Measurements from ENCODE around the gene CPEB2.

The CPEB2 gene

DNA sequence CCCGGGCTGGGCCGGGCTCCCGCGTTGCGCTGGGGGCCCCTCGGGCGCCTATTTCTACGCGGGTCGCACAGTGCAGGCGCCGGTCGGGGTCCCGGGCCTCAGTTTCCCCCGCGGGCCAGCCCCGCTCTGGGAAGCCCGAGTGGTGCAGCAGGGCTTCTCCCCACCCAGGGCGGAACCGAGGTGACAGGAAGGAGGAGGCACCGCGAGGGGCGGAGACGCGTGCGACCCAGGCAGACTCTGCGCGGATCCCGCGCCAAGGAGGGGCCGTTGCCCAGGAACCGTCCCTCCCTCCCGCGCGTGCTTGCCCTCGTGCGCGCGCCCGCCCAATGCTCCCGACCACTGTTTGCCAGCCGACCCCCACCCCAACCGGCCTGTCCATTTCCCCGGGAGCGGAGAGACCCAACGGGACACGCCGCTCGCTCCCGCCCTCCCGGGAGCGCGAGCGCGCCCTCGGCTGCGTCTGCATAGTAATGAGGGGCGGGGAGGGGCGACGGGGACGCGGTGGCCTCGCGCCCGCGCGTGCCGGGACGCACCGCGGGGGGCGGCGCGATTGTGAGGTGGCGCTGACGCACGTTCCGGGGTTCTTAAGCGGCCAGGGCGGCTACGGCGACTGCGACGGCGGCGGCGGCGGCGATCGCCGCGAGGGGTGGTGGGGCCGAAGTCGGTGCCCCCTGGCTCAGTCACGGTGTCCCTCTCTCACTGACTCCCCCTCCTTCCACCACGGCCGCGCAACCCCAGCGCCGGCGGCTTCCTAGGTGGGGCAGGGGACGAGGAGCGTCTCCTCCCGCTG lies at the start of gene CPEB2:
CPEB2 (plus strand) TSS at position 613 of the 790 bp plus-strand sequence. CDS start 193 bp downstream, outside the sequence.
- DNase-seq (ENCODE audit: low read depth) = peak; percentile 85

DNA sequence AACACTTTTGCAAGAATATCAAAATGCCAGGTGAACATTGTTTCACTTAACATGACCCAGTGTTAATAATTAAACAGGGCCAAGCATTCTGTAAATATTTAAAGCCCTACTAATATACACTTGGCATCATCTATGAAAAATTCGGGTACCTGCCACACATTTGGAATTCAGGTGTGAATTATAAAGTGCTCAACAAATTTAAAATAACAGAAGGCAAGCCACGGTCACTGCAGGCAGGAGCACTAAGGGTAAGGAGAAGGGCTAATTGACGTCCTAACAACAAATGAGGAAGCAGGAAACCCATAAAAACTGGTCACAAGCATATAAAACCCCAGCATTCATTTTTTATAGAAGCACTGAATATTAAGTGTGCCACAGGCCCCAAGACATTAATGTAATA lies 43.8 kb upstream of the CPEB2 start:
- DNase-seq (ENCODE audit: low read depth) = no peak

DNA sequence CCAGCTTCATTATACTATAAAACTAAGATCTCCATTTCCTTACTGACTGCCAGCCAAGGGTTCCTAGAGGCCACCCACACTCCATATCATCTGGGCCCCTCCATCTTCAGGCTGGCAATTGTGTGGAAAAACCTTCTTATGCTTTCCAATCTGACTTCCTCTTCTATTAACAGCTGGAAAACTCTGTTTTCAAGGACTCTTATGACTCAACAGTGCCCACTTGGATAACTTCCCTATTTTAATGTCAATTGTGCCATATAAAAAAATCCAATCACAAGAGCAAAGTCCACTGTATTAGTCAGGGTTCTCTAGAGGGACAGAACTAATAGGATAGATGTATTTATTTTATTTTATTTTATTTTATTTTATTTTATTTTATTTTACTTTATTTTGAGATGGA lies 41.0 kb upstream of the CPEB2 start:
- DNase-seq (ENCODE audit: low read depth) = no peak

DNA sequence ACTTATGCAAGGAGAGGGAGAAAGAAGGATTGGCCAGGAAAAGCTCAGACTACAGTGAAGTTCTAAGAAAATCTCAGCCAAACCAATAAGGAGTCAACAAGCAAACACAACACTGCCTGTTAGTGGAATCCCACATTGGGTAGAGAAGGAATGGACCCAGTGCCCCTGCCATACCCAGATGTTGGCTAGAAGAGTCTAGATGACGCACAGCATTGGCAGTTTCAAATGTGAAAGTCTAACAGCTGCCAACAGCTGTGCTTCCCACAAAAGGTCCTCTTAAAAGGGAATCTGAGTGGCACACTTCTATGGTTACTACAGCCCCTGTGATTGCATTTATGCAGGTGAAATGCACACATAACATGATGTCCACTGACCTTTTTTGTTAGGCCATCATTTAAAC lies 37.2 kb upstream of the CPEB2 start:
- DNase-seq (ENCODE audit: low read depth) = no peak

DNA sequence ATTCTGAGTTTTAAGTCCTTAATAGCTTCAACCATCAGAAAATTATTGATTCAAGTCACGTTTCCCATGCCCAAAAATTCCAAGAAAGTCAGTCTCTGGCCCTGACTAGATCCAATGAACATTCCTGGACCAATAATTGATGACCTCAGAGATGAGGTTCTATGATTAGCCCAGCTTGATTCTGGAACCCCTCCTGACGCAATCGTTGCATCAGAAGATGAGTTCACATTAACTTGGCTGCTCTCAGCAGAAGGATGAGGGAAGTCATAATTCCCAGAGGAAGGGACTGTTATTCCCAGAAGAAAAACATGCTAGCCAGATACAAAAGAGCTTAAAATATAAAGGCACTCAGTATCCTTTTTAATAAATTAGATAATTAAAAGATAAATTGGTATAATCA lies 34.3 kb upstream of the CPEB2 start:
- DNase-seq (ENCODE audit: low read depth) = no peak

DNA sequence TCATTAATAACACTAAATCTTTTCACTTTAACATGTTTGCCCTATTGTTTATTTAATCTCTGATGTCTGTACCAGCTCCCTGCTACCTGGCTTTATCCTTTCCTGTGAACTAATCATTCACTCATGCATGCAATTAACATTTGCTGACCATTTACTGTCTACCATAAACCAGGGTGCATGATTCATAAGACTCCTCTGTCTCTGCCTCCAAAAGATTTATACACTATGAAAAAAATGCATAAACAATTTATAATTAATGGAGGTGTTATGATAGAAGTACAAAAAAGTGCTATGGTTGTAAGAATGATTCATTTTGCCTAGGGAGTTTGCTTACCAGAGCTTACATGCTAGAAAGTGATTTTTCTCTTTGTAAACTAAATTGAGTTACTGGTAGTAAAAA lies 24.5 kb upstream of the CPEB2 start:
- DNase-seq (ENCODE audit: low read depth) = no peak

DNA sequence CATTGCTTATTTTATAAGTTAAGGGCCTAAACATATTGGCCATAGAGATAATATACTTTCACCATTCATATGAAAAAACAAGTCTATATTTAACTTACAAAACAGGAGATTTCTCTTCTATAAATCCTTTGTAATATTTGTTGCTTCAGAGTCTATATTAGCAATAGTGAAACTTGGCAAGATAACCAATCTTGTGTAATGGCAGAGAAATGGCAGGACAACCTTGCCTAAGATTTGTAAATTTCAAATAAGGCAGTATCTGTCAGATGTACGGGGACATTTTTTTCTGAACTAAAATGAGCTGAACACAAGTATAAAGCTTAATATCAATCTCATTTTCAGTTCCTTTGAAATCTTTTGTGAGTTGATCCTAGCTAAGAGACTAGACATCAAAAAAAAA lies 17.8 kb upstream of the CPEB2 start:
- no peak for DNase-seq (ENCODE audit: low read depth)

DNA sequence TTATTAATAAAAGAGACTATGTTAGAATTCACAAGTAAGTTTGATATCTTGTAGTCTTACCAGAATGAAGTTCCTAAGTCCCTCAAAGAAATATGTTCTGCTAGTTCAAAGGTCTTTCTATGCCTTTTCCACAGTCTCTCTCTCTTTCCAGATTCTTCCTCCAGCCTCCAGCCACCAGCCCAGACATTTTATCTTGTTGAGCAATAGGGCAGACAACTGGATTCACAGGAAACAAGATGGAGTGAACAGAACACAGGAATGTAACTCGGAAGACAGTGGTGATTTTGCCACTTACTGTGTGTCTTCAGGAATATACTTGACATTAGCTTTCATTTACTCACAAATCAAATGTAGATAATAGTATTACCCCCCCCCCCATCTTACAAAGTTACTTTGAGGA lies 17.1 kb upstream of the CPEB2 start:
- DNase-seq (ENCODE audit: low read depth) = no peak

DNA sequence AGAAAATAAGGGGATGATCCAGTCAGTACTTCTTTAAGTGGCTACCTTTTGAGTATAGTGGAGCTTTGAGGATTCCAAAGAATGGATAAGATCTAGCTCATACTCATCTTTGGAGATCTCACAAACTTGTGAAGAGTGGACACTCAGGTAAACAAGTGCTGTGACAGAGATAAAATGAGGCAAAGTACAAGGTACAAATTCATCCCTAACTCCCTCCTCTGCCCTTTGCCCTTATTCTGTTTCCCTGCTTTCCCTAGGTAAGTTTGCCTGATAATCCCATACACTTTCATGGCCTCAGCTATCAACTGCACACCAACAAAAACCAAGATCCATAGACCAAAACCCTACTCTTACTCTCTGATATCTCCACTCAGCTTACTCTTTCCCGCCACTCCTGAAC lies 16.4 kb upstream of the CPEB2 start:
- DNase-seq (ENCODE audit: low read depth) = no peak

DNA sequence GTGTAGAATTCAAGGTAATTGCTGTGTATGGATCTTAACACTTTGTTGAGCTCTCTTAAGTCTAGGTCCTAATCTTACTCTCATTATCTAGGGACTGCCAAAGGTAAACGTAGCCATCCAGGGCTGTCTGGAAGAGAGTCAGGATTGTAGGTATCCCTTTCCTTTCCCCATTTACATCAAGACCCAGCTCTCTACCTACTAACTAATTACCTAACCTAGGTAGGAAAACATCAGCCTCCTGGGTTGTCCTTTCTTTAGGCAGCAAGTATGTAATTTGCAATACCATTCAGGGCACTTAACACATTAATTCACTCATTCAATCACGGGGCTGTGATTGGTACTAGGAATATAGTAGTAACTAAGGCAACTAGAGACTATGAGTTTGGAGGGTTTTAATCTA lies 15.2 kb upstream of the CPEB2 start:
- DNase-seq (ENCODE audit: low read depth) = no peak

DNA sequence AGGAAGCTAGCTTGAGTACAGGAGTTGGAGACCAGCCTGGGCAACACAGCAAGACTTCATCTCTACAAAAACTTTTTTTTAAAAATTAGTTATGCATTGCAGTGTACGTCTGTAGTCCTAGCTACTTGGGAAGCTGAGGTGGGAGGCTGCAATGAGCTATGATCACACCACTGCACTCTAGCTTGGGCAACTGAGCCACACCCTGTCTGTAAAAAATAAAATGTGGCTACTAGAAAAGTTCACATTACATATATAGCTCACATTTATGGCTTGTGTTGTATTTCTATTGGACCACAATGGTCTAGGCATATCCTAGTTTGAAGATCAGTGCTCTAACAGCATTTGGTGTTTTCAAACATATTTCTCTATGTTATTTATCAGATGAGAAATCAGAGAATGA lies 11.8 kb upstream of the CPEB2 start:
- no peak for DNase-seq (ENCODE audit: low read depth)

DNA sequence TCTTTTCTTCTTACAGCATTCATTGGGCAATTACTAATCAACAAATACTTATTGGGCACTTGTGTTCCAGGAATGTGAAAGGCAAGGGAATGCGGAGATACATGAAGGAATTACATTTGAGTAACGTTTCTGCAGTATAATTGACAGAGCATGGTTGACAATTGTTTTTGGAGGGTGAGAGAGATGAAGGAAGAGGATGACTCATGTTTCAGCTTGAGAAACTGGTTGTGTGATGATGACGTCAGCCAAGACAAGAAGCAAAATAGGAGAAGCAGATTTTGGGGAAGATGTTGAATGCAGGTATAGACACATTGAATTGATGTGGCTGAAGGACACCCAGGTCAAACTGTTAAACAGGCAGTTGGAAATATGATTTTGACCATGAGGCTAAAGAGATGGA lies 8.0 kb upstream of the CPEB2 start:
- DNase-seq (ENCODE audit: low read depth) = no peak

DNA sequence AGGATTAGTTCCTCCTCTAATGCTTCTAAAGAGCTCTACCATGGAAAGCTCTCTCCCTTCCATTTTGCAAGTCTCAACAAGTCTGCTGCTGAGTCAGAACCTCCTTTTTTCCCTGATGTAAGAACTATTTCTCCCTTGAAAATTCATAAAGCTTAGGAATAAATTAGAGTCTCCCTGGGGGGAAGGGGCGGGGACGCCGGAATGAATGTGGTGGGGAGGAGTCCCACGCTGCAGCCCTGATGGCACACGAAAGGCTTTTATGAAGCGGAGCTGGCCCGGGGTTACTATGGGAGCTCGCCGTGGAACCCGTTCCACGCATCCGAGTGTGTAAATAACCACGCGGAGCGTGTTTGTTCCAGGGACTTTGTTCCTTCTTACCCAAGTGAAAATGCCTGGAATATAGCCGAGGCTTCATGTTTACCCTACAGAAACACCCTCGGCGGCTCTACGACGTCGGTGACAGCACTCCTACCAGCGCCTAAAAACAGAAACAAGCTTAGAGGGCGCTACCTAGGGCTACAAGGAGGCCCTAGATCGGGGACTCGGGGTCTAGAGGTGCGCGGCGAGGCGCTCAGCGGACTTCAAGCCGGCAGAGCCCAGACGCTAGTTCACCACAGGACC lies 923 bp upstream of the CPEB2 start:
- DNase-seq (ENCODE audit: low read depth) = no peak

DNA sequence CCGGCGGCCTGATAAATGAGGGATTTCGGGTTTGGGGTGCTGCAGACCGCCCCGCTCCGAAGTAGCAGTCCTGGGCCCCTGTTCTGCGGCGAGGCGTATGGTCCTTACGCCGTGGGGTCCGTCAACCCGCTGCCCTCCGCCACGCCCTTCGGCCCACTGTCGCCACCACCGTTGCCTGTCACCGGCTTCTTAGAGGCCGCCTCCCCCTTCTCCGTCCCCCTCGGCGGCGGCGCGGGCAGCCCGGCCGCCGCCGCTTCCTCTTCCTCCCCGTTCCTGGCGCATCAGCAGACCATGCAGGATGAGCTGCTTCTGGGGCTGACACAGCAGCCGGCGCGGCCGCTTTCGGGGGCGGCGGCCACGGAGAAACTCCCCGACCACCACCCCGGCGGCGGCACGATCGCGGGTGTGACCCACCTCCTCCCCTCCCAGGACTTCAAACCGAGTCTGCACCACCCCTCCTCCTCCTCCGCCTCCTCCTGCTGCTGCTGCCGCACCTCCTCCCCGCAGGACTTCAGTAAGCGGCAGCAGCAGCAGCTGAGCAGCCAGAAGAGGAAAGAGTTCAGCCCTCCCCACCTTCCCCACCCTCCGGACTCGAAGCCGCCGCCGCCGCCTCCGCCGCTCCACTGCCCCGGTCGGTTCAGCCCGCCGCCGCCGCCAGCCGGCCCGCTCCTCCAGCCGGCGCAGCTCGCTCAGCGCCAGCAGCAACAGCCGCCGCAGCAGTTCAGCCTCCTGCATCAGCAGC lies 549 bp downstream of the CPEB2 start:
- DNase-seq (ENCODE audit: low read depth) = peak; percentile 65

DNA sequence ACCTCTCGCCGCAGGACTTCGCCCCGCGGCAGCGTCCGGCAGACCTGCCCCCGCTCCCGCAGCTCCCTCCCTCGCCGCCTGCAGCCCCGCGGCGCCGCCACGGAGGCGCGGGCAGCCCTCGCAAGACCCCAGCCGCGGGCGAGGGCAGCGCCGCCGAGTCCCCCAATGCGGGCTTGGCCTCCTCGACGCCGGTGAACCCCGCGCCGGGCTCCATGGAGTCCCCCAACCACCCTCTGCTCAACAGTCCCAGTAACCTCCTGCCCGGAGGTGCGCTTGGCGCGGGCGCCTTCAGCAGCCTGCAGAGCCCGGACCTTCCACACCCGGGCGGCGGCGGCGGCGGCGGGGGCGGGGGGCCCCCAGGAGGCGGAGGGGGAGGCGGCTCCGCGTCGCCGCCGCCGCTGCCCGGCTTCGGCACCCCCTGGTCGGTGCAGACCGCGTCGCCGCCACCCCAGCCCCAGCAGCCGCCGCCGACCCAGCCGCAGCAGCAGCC lies 1.2 kb downstream of the CPEB2 start:
- no peak for DNase-seq (ENCODE audit: low read depth)

DNA sequence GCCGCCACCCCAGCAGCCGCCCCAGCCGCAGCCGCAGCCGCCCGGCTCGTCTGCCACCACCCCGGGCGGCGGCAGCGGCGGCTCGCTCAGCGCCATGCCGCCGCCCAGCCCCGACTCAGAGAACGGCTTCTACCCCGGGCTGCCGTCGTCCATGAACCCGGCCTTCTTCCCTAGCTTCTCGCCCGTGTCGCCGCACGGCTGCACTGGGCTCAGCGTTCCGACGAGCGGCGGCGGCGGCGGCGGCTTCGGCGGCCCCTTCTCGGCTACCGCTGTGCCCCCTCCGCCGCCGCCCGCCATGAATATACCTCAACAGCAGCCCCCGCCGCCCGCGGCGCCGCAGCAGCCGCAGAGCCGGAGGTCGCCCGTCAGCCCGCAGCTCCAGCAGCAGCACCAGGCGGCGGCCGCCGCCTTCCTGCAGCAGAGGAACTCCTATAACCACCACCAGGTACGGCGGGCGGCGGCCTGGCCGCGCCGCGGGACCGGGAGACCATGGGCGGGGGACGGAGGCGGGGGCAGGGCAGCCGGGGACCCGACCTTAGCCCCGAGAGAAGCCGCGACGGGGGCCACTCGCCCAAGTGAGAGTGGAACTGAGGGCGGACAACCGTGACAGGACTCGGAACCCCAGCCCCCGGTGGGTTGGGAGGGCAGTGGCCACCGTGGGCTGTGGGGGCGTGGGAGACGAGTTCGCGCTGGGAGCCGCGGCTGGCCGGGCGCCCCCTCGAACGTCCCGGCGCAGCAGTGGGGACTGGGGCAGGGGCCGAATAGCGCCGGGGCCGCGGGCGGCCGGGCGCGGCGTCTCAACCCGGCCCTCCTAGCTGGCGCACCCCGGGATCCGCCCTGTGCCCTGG lies 1.8 kb downstream of the CPEB2 start:
- DNase-seq (ENCODE audit: low read depth) = peak; percentile 31

DNA sequence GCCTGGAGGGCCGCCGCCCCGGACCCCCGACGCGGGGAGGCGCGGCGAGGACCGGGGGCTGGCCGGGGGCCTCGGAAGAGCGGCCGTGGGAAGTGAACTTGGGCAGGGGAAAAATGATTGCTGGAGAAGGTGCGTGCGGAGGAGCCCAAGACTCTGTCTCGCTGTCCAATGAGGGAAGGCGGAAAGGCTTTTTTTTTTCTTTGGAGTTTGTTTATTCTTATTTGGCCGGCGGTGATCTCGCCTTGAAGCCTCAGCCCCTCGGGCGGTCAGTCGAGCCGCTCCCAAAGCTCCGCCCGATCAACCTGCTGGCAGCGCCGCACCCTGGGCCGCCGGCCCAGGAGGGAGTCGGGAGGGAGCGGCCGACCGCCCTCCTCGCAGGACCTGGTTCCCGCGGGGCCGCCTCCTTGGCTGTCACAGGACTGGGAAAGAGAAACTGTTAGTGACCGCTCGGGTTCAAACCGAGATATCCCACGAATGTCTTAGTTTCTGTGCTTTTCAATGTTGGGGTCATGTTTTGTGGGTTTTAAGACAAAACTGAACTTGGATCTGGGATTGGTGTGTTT lies 2.5 kb downstream of the CPEB2 start:
- peak; percentile 3 for DNase-seq (ENCODE audit: low read depth)

DNA sequence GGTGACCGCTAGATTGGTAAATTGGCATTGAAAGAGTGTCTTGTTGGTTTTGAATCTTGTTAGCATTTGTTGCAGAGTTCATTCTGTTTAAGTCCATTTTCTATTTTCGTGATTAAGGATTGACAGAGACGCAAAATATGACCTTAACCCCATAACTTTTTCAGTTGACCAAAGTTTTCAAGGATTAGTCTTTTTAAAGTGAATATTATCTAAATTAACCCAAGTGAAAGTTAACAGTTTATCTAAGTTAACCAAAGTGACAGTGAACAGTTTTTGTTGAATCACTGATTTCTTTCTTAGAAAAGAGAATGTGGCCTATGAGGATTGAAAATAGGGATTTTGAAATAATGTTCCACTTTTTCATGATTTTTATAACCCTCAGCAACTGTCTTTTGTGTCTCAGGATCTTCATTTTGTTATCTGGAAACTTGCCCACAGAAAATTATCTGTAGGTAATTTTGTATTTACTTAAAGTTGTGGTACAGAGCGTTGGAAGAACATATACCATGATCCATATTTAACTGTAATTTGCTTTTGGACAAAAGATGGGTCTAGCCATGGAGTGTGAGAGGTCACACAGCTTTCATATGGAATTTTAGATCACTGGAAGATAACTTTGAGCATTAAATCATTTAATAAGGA lies 3.3 kb downstream of the CPEB2 start:
- DNase-seq (ENCODE audit: low read depth) = no peak

DNA sequence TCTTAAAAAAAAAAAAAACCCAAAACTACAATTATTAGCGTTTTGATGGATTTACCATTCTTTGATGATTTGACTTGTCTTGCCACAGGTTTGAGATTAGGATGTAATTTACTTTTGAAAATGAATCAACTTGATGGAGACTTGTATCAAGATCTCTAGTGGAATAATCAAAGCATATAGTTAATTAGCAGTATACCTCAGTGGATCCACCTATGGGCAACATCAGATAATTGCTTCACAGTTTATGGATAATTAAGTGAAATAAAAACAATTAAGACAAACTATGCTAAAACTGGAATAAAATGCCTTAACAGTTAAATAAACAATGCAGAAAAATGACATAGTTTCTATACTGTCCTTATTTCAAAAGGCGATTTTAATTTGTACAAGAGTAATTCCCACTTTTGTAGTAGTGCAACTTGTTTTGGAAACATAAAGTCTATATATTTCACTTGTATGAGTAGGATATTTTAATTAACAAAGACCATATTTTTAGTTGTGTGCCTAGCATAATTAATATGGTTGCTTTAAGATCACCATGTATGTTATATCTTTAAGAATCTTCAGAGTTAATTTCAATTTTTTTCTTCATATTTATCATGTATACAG lies 4.2 kb downstream of the CPEB2 start:
- no peak for DNase-seq (ENCODE audit: low read depth)

DNA sequence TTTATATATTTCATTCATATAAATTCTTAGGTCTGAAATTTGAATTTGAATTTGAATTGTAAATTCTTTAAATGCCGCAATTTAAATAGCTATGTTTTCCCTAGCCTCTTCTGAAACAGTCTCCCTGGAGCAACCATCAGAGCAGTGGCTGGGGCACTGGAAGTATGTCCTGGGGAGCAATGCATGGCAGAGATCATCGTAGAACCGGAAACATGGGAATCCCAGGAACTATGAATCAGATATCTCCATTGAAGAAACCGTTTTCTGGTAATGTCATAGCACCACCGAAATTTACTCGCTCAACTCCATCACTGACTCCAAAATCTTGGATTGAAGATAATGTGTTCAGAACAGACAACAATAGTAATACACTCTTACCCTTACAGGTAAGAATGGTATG lies 4.9 kb downstream of the CPEB2 start:
- DNase-seq (ENCODE audit: low read depth) = no peak
